ENCODE data around the gene MARK3. TPM values are rescaled to one million over a fixed set of nuclear protein-coding genes. Genes with fewer than 3 reads are reported as not detected.

Gene MARK3
- total and polyA plus RNA-seq, 10 of the 15 experiments (the other 5 are each of a cell fraction or from before 2014, with no cell fraction given): 10.7 to 75.1 (median 41.4) TPM

DNA sequence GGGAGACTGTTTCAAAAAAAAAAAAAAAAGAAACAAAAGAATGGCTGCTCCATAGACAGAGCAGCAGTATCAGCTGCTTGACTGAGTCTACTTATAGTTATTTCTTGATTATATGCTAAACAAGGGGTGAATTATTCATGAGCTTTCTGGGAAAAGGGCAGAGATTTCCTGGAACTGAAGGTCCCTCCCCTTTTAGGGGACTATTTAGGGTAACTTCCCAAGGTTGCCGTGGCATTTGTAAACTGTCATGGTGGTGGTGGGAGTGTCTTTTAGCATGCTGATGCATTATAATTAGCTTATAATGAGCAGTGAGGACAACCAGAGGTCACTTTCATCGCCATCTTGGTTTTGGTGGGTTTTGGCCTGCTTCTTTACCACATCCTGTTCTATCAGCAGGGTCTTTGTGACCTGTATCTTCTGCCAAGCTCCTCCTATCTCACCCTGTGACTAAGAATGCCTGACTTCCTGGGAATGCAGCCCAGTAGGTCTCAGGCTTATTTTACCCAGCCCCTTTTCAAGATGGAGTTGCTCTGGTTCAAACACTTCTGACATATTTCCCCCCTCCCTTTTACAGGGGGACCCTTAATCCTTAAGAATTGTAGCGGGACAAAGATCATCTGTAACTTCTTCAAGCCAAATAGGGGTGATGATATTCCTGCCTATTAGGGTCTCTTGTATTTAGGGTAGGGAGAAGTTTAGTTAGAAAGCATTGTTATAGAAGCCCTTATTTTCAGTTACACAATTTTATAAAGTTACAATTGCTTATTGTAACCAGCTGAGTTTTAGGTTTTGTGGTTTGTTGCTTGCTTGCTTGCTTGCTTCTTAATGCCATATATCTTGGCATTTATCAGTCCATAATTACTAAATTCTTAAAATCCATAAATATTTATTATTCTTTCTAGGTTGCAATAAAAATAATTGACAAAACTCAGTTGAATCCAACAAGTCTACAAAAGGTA is 42.5 kb downstream of the MARK3 start (continued):
- TF ChIP-seq, protein P1, sequence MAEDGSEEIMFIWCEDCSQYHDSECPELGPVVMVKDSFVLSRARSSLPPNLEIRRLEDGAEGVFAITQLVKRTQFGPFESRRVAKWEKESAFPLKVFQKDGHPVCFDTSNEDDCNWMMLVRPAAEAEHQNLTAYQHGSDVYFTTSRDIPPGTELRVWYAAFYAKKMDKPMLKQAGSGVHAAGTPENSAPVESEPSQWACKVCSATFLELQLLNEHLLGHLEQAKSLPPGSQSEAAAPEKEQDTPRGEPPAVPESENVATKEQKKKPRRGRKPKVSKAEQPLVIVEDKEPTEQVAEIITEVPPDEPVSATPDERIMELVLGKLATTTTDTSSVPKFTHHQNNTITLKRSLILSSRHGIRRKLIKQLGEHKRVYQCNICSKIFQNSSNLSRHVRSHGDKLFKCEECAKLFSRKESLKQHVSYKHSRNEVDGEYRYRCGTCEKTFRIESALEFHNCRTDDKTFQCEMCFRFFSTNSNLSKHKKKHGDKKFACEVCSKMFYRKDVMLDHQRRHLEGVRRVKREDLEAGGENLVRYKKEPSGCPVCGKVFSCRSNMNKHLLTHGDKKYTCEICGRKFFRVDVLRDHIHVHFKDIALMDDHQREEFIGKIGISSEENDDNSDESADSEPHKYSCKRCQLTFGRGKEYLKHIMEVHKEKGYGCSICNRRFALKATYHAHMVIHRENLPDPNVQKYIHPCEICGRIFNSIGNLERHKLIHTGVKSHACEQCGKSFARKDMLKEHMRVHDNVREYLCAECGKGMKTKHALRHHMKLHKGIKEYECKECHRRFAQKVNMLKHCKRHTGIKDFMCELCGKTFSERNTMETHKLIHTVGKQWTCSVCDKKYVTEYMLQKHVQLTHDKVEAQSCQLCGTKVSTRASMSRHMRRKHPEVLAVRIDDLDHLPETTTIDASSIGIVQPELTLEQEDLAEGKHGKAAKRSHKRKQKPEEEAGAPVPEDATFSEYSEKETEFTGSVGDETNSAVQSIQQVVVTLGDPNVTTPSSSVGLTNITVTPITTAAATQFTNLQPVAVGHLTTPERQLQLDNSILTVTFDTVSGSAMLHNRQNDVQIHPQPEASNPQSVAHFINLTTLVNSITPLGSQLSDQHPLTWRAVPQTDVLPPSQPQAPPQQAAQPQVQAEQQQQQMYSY (CRISPR knock-in tag; IDR thresholded peaks at IDR 0.05): peak; percentile 90
- no peak for TF ChIP-seq ZZZ3 (IDR thresholded peaks at IDR 0.05; ENCODE audit: control insufficient read depth, insufficient read length, low read depth)
- no peak for TF ChIP-seq SRF (IDR thresholded peaks at IDR 0.05; ENCODE audit: low read depth in 2 of 2, low read length in 2 of 2)
- no peak for TF ChIP-seq NBN (IDR thresholded peaks at IDR 0.05)
- peak; percentile 32; the same call in 1 of the 2 replicates for TF ChIP-seq IKZF1 (conservative IDR thresholded peaks at IDR 0.05)
- peak; percentile 76; the same call in 1 of the 2 replicates for TF ChIP-seq ZSCAN29 (IDR thresholded peaks at IDR 0.05)
- no peak for TF ChIP-seq NFXL1 (IDR thresholded peaks at IDR 0.05; ENCODE audit: borderline replicate concordance)
- no peak for TF ChIP-seq JUND (IDR thresholded peaks at IDR 0.05; ENCODE audit: low read depth, low read length)
- no peak for TF ChIP-seq MTA3 (IDR thresholded peaks at IDR 0.05; ENCODE audit: borderline replicate concordance, low read length)
- no peak for TF ChIP-seq TCF7 (IDR thresholded peaks at IDR 0.05; ENCODE audit: borderline replicate concordance)
- no peak for TF ChIP-seq CREB1 (IDR thresholded peaks at IDR 0.05; ENCODE audit: low read depth)
- TF ChIP-seq RBBP5 (conservative IDR thresholded peaks at IDR 0.05): no peak
- no peak for TF ChIP-seq CEBPB (IDR thresholded peaks at IDR 0.05; ENCODE audit: borderline replicate concordance in 1 of 2, low read depth in 2 of 2, low read length in 2 of 2)
- TF ChIP-seq POU2F2 (IDR thresholded peaks at IDR 0.05; ENCODE audit: borderline replicate concordance, low read depth, low read length): peak; percentile 10; the same call in 1 of the 3 replicates
- TF ChIP-seq, protein P2, sequence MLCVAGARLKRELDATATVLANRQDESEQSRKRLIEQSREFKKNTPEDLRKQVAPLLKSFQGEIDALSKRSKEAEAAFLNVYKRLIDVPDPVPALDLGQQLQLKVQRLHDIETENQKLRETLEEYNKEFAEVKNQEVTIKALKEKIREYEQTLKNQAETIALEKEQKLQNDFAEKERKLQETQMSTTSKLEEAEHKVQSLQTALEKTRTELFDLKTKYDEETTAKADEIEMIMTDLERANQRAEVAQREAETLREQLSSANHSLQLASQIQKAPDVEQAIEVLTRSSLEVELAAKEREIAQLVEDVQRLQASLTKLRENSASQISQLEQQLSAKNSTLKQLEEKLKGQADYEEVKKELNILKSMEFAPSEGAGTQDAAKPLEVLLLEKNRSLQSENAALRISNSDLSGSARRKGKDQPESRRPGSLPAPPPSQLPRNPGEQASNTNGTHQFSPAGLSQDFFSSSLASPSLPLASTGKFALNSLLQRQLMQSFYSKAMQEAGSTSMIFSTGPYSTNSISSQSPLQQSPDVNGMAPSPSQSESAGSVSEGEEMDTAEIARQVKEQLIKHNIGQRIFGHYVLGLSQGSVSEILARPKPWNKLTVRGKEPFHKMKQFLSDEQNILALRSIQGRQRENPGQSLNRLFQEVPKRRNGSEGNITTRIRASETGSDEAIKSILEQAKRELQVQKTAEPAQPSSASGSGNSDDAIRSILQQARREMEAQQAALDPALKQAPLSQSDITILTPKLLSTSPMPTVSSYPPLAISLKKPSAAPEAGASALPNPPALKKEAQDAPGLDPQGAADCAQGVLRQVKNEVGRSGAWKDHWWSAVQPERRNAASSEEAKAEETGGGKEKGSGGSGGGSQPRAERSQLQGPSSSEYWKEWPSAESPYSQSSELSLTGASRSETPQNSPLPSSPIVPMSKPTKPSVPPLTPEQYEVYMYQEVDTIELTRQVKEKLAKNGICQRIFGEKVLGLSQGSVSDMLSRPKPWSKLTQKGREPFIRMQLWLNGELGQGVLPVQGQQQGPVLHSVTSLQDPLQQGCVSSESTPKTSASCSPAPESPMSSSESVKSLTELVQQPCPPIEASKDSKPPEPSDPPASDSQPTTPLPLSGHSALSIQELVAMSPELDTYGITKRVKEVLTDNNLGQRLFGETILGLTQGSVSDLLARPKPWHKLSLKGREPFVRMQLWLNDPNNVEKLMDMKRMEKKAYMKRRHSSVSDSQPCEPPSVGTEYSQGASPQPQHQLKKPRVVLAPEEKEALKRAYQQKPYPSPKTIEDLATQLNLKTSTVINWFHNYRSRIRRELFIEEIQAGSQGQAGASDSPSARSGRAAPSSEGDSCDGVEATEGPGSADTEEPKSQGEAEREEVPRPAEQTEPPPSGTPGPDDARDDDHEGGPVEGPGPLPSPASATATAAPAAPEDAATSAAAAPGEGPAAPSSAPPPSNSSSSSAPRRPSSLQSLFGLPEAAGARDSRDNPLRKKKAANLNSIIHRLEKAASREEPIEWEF (IDR thresholded peaks at IDR 0.05; ENCODE audit: insufficient replicate concordance, low read depth, low read length): no peak
- TF ChIP-seq POLR2AphosphoS2 (IDR thresholded peaks at IDR 0.05; ENCODE audit: low read depth, low read length): no peak
- TF ChIP-seq LARP7 (IDR thresholded peaks at IDR 0.05): no peak
- TF ChIP-seq CBFB (IDR thresholded peaks at IDR 0.05; ENCODE audit: low read depth): no peak
- no peak for TF ChIP-seq MYB (IDR thresholded peaks at IDR 0.05; ENCODE audit: borderline replicate concordance, low read depth, low read length)

Data from GM12878 (cell line).